ENCODE data around the gene SPAST. TPM values are rescaled to one million over a fixed set of nuclear protein-coding genes. Genes with fewer than 3 reads are reported as not detected.

The SPAST gene
- total RNA-seq, 2 donors from 2014 or later = 6.7 to 9.0 TPM

- no peak for DNase-seq (ENCODE audit: low spot score)
- Histone ChIP-seq H3K36me3 (no peaks in the 10 kb centered on the region), H3K4me3 (peak overlapping the region; percentile 76 to 94), H3K27ac (peak overlapping the region; percentile 93 to 96), H3K9me3 (no peaks in the 10 kb centered on the region), H3K4me1 (peaks cover 0 to 15% of the 10 kb centered on the region in 2 donors), H3K27me3 (no peaks in the 10 kb centered on the region)
- no peak for TF ChIP-seq CTCF (IDR thresholded peaks at IDR 0.05)
Measured at GRCh38 chr2:32064021-32064601, 755 bp downstream of the SPAST start.

- DNase-seq (ENCODE audit: low spot score) = no peak
- Histone ChIP-seq H3K36me3 (no peaks in the 10 kb centered on the region), H3K4me3 (peak overlapping the region; percentile 76 to 94), H3K27me3 (no peaks in the 10 kb centered on the region), H3K4me1 (peaks cover 0 to 15% of the 10 kb centered on the region in 2 donors), H3K27ac (peak overlapping the region; percentile 93 to 96), H3K9me3 (no peaks in the 10 kb centered on the region)
- no peak for TF ChIP-seq CTCF (IDR thresholded peaks at IDR 0.05)
Measured at GRCh38 chr2:32064713-32065112, 1.4 kb downstream of the SPAST start.

GRCh38 chr2:32067549-32067948 lies 4.2 kb downstream of the SPAST start:
- Histone ChIP-seq H3K9me3 (no peaks in the 10 kb centered on the region), H3K27me3 (no peaks in the 10 kb centered on the region), H3K4me3 (no peak overlapping the region), H3K4me1 (peaks cover 0 to 15% of the 10 kb centered on the region in 2 donors), H3K36me3 (no peaks in the 10 kb centered on the region), H3K27ac (no peak overlapping the region)
- DNase-seq (ENCODE audit: low spot score) = no peak
- TF ChIP-seq CTCF (IDR thresholded peaks at IDR 0.05) = no peak

GRCh38 chr2:32074134-32074506 lies 10.8 kb downstream of the SPAST start:
- H3K36me3 ChIP-seq = no peaks in the 10 kb centered on the region
- no peak overlapping the region for H3K27ac ChIP-seq
- DNase-seq (ENCODE audit: low spot score) = no peak
- no peaks in the 10 kb centered on the region for H3K9me3 ChIP-seq
- no peaks in the 10 kb centered on the region for H3K4me1 ChIP-seq
- no peak for TF ChIP-seq CTCF (IDR thresholded peaks at IDR 0.05)
- H3K4me3 ChIP-seq = no peak overlapping the region
- no peaks in the 10 kb centered on the region for H3K27me3 ChIP-seq

GRCh38 chr2:32095671-32096070 lies 32.3 kb downstream of the SPAST start:
- Histone ChIP-seq H3K27me3 (no peaks in the 10 kb centered on the region), H3K4me3 (no peak overlapping the region), H3K36me3 (no peaks in the 10 kb centered on the region), H3K4me1 (no peaks in the 10 kb centered on the region), H3K27ac (no peak overlapping the region), H3K9me3 (no peaks in the 10 kb centered on the region)
- TF ChIP-seq CTCF (IDR thresholded peaks at IDR 0.05) = no peak
- DNase-seq (ENCODE audit: low spot score) = no peak

GRCh38 chr2:32108111-32108510 lies 44.8 kb downstream of the SPAST start:
- Histone ChIP-seq H3K4me1 (no peaks in the 10 kb centered on the region), H3K27me3 (no peaks in the 10 kb centered on the region), H3K4me3 (no peak overlapping the region), H3K36me3 (peaks cover 17% of the 10 kb centered on the region), H3K27ac (no peak overlapping the region), H3K9me3 (no peaks in the 10 kb centered on the region)
- DNase-seq (ENCODE audit: low spot score) = no peak
- TF ChIP-seq CTCF (IDR thresholded peaks at IDR 0.05) = no peak
